Fibroblast of lung (primary cell): ENCODE results near the gene HECTD4. TPM values are rescaled to one million over a fixed set of nuclear protein-coding genes. Genes with fewer than 3 reads are reported as not detected.
A peak's percentile ranks its signal among the peaks of the same experiment; 100 is the strongest.

ENCODE experiments used
- DNase-seq, 2 donors: peaks; one replicate each; pipeline versions ENCODE4 v3.0.0 to v3.0.0-alpha.2; 2010; ENCODE audit warnings: low read depth in 2 of 2
- H2AFZ ChIP-seq: 2 replicates; pipeline ENCODE4 v1.5.1; 2012; ENCODE audit warnings: low read length, control low read depth, inconsistent platforms
- H3K27ac ChIP-seq: 2 replicates; pipeline ENCODE4 v1.5.1; 2011; ENCODE audit warnings: low read length, control low read depth; ENCODE audit not compliant: insufficient read depth
- H3K27me3 ChIP-seq: 2 replicates; pipeline ENCODE4 v1.5.1; 2011; ENCODE audit warnings: mild to moderate bottlenecking, low read length; ENCODE audit not compliant: control insufficient read depth, insufficient read depth
- H3K36me3 ChIP-seq: 2 replicates; pipeline ENCODE4 v1.5.1; 2011; ENCODE audit warnings: low read length; ENCODE audit not compliant: control insufficient read depth, insufficient read depth
- H3K4me1 ChIP-seq: 2 replicates; pipeline ENCODE4 v1.5.1; 2011; ENCODE audit warnings: low read length; ENCODE audit not compliant: control insufficient read depth, insufficient read depth; ENCODE audit errors: extremely low read depth
- H3K4me2 ChIP-seq: 2 replicates; pipeline ENCODE4 v1.5.1; 2011; ENCODE audit warnings: low read length, control low read depth; ENCODE audit not compliant: insufficient read depth; ENCODE audit errors: extremely low read depth
- H3K4me3 ChIP-seq, 4 experiments: fragments of 200-600 bp in 1 of 4; sonication (generic) in 1 of 4; replicated peaks in 1 of 4; 2 replicates each; pipeline ENCODE4 v1.5.1; 2011 to 2016; ENCODE audit warnings: low read length in 4 of 4, low read depth in 3 of 4, mild to moderate bottlenecking in 3 of 4, control low read depth in 2 of 4, inconsistent platforms in 1 of 4, mixed read lengths in 1 of 4; ENCODE audit not compliant: insufficient read depth in 1 of 4; ENCODE audit errors: control extremely low read depth in 1 of 4
- H3K79me2 ChIP-seq: 2 replicates; pipeline ENCODE4 v1.5.1; 2012; ENCODE audit warnings: mild to moderate bottlenecking, low read length, inconsistent platforms; ENCODE audit not compliant: control insufficient read depth, insufficient read depth
- H3K9ac ChIP-seq: 2 replicates; pipeline ENCODE4 v1.5.1; 2011; ENCODE audit warnings: mild to moderate bottlenecking, low read length, control low read depth; ENCODE audit not compliant: insufficient read depth
- H3K9me3 ChIP-seq: 2 replicates; pipeline ENCODE4 v1.5.1; 2012; ENCODE audit warnings: low read depth, low read length; ENCODE audit not compliant: control insufficient read depth, insufficient read depth
- H4K20me1 ChIP-seq: 2 replicates; pipeline ENCODE4 v1.5.1; 2011; ENCODE audit warnings: low read length; ENCODE audit not compliant: control insufficient read depth, insufficient read depth; ENCODE audit errors: extremely low read depth
- CTCF ChIP-seq, 2 donors: IDR thresholded peaks in 1 of 2; conservative IDR thresholded peaks in 1 of 2; 1 replicate in 1 of 2; 2 replicates in 1 of 2; pipeline ENCODE4 v1.5.1; 2011 to 2012; ENCODE audit warnings: low read length in 2 of 2, control low read depth in 1 of 2, inconsistent platforms in 1 of 2, low read depth in 1 of 2, mild to moderate bottlenecking in 1 of 2
- EZH2 ChIP-seq: IDR thresholded peaks from 2 replicates; pipeline ENCODE4 v1.5.1; 2012; ENCODE audit warnings: low read length, control low read depth, mild to moderate bottlenecking; ENCODE audit errors: missing control alignments
- polyA plus RNA-seq, 2 donors: library from polyadenylated mRNA; depleted of rRNA in 1 of 2; stranded (reverse) in 1 of 2; unstranded in 1 of 2; fragments of >200 nt; gene quantifications; 2 replicates each; pipeline ENCODE4 v1.2.1, GENCODE V29; 2011 to 2012; ENCODE audit warnings: missing spikeins in 1 of 2
- total RNA-seq: library from RNA; depleted of rRNA; stranded (reverse); fragments of >200 nt; gene quantifications from 2 replicates; pipeline ENCODE4 v1.2.1, GENCODE V29; 2014

HECTD4 gene
- total and polyA plus RNA-seq, 2 donors (not counting 1 experiment from before 2014, with no cell fraction given) = 5.1 to 31.7 TPM

GRCh38 chr12:112381406-112381882 is 787 bp downstream of the HECTD4 start:
- Histone ChIP-seq H3K79me2 (peaks cover 37% of the 10 kb centered on the region), H3K36me3 (no peaks in the 10 kb centered on the region), H3K27ac (peak overlapping the region; percentile 57), H2AFZ (peak overlapping the region; percentile 59), H3K4me1 (peaks cover 4% of the 10 kb centered on the region), H3K4me3 (peak overlapping the region; percentile 75 to 84 (median 80)), H3K4me2 (peak overlapping the region; percentile 96), H4K20me1 (no peaks in the 10 kb centered on the region), H3K9me3 (no peaks in the 10 kb centered on the region), H3K27me3 (no peaks in the 10 kb centered on the region), H3K9ac (peak overlapping the region; percentile 77)
- DNase-seq = no peak
- TF ChIP-seq CTCF (conservative IDR thresholded peaks at IDR 0.05 in 1 of 2, IDR thresholded peaks at IDR 0.05 in 1 of 2; ENCODE audit: low read depth in 1 of 2, low read length in 2 of 2) = no peak
- TF ChIP-seq EZH2 = no peak

GRCh38 chr12:112380663-112381405 is 1.4 kb downstream of the HECTD4 start:
- TF ChIP-seq CTCF (conservative IDR thresholded peaks at IDR 0.05 in 1 of 2, IDR thresholded peaks at IDR 0.05 in 1 of 2; ENCODE audit: low read depth in 1 of 2, low read length in 2 of 2) (no peak), EZH2 (no peak)

GRCh38 chr12:112375105-112375504 is 7.1 kb downstream of the HECTD4 start:
- Histone ChIP-seq H3K4me2 (no peak overlapping the region), H3K9me3 (no peaks in the 10 kb centered on the region), H3K36me3 (no peaks in the 10 kb centered on the region), H3K4me1 (no peaks in the 10 kb centered on the region), H3K79me2 (peaks cover 41% of the 10 kb centered on the region), H3K9ac (no peak overlapping the region), H3K4me3 (no peak overlapping the region), H3K27me3 (no peaks in the 10 kb centered on the region), H4K20me1 (no peaks in the 10 kb centered on the region), H3K27ac (no peak overlapping the region), H2AFZ (no peak overlapping the region)
- DNase-seq = no peak
- TF ChIP-seq EZH2 = no peak
- TF ChIP-seq CTCF (conservative IDR thresholded peaks at IDR 0.05 in 1 of 2, IDR thresholded peaks at IDR 0.05 in 1 of 2; ENCODE audit: low read depth in 1 of 2, low read length in 2 of 2) = no peak

More at GRCh38 chr12:112380663-112381405, 1.4 kb downstream of the HECTD4 start:
- no peaks in the 10 kb centered on the region for H3K9me3 ChIP-seq
- H2AFZ ChIP-seq = peak overlapping the region; percentile 59
- no peaks in the 10 kb centered on the region for H3K36me3 ChIP-seq
- DNase-seq = peak in 1 of 2 donors; percentile 48
- no peaks in the 10 kb centered on the region for H4K20me1 ChIP-seq
- peak overlapping the region; percentile 96 for H3K4me2 ChIP-seq
- H3K79me2 ChIP-seq = peaks cover 38% of the 10 kb centered on the region
- H3K27me3 ChIP-seq = no peaks in the 10 kb centered on the region
- H3K27ac ChIP-seq = peak overlapping the region; percentile 46
- H3K4me3 ChIP-seq = peak overlapping the region; percentile 75 to 84 (median 80)
- H3K4me1 ChIP-seq = peaks cover 4% of the 10 kb centered on the region
- H3K9ac ChIP-seq = peak overlapping the region; percentile 77
